LHCN-M2 (cell line): ENCODE results near the gene KLHDC3. TPM values are rescaled to one million over a fixed set of nuclear protein-coding genes. Genes with fewer than 3 reads are reported as not detected.

Experiments used
- DNase-seq: peaks from one replicate; pipeline ENCODE4 v3.0.0-alpha.2; 2012; ENCODE audit warnings: low read depth
- total RNA-seq: library from RNA; depleted of rRNA; stranded (reverse); fragments of >200 nt; gene quantifications from 2 replicates; pipeline ENCODE4 v1.2.3, GENCODE V29; 2014; rRNA removed

Gene KLHDC3
- total RNA-seq, 1 experiment from 2014 or later, result 47.1 TPM

- peak; percentile 93 for DNase-seq
These were observed 39.6 kb downstream of the KLHDC3 start, which contains the start of gene CUL7 for GRCh38 chr6:43053545-43054205. Gene CUL7 (minus strand): TSS chr6:43053851. CDS start chr6:43052788, 1,063 bp downstream.

GRCh38 chr6:43054206-43054943 lies 40.3 kb downstream of the KLHDC3 start:
- DNase-seq, result no peak

GRCh38 chr6:43055966-43056365 lies 41.9 kb downstream of the KLHDC3 start:
- no peak for DNase-seq

GRCh38 chr6:43058531-43058930 lies 44.5 kb downstream of the KLHDC3 start:
- DNase-seq, result no peak

- peak; percentile 98 for DNase-seq
These were observed 45.4 kb downstream of the KLHDC3 start, which contains the start of the genes KLC4 and MRPL2 for GRCh38 chr6:43059168-43060033. Gene KLC4 (plus strand): TSS chr6:43059631. CDS start chr6:43061336, 1,705 bp downstream. Gene MRPL2 (minus strand): TSS chr6:43059434. CDS start chr6:43059381, 53 bp downstream.

- no peak for DNase-seq
These were observed 46.1 kb downstream of the KLHDC3 start for GRCh38 chr6:43060034-43060754.

- no peak for DNase-seq
These were observed 46.9 kb downstream of the KLHDC3 start for GRCh38 chr6:43060755-43061633.

- DNase-seq, result no peak
These were observed 47.8 kb downstream of the KLHDC3 start for GRCh38 chr6:43061861-43062260.

GRCh38 chr6:43062818-43063217 lies 48.8 kb downstream of the KLHDC3 start:
- DNase-seq, result no peak

- peak; percentile 60 for DNase-seq
These were observed 56.1 kb downstream of the KLHDC3 start for GRCh38 chr6:43070028-43070632.

Other genes with a start within 250 kb of the KLHDC3 start
- 4.5 and 6.1 TPM in 2 replicates for gene BICRAL, start 232.2 kb upstream of the KLHDC3 start, total RNA-seq
- 126 and 152 TPM in 2 replicates for gene RPL7L1, start 134.6 kb upstream of the KLHDC3 start, total RNA-seq
- not detected in 2 replicates for gene PTCRA, start 98.2 kb upstream of the KLHDC3 start, total RNA-seq
- gene CNPY3, start 84.8 kb upstream of the KLHDC3 start, total RNA-seq, result 40.1 and 45.9 TPM in 2 replicates
- gene GNMT, start 53.5 kb upstream of the KLHDC3 start, total RNA-seq, result not detected in 2 replicates
- gene PEX6, start 35.1 kb upstream of the KLHDC3 start, total RNA-seq, result 20.8 and 22.3 TPM in 2 replicates
- gene PPP2R5D, start 29.7 kb upstream of the KLHDC3 start, total RNA-seq, result 61.3 and 61.7 TPM in 2 replicates
- 116 and 119 TPM in 2 replicates for gene MEA1, start 303 bp upstream of the KLHDC3 start, total RNA-seq
- gene RRP36, start 7.4 kb downstream of the KLHDC3 start, total RNA-seq, result 128 and 133 TPM in 2 replicates
- 38.6 and 42.4 TPM in 2 replicates for gene CUL7, start 39.6 kb downstream of the KLHDC3 start, total RNA-seq
- gene MRPL2, start 45.2 kb downstream of the KLHDC3 start, total RNA-seq, result 11.5 and 19.4 TPM in 2 replicates
- 10.6 and 11.2 TPM in 2 replicates for gene KLC4, start 45.4 kb downstream of the KLHDC3 start, total RNA-seq
- 52.3 and 52.8 TPM in 2 replicates for gene PTK7, start 62.1 kb downstream of the KLHDC3 start, total RNA-seq
- 29.5 and 36.5 TPM in 2 replicates for gene SRF, start 157.0 kb downstream of the KLHDC3 start, total RNA-seq
- gene CUL9, start 167.9 kb downstream of the KLHDC3 start, total RNA-seq, result 25.7 and 26.8 TPM in 2 replicates
- 102 and 103 TPM in 2 replicates for gene DNPH1, start 215.2 kb downstream of the KLHDC3 start, total RNA-seq
- gene TTBK1, start 229.2 kb downstream of the KLHDC3 start, total RNA-seq, result under 0.01 and 0.06 TPM in 2 replicates